ENCODE data around the gene DPF3. TPM values are rescaled to one million over a fixed set of nuclear protein-coding genes. Genes with fewer than 3 reads are reported as not detected.

The DPF3 gene
- total and polyA plus RNA-seq, 2 experiments from 2014 or later, result 6.8 to 7.9 TPM

GRCh38 chr14:72603639-72604038 lies 290.3 kb downstream of the DPF3 start:
- no peaks in the 10 kb centered on the region for H3K27me3 ChIP-seq (replicated peaks; ENCODE audit: insufficient read depth)
- WGBS, 2 experiments (ENCODE audit: low coverage in 1 of 2, low lambda C conversion rate in 2 of 2, missing lambda C conversion rate in 2 of 2), result 53 to 54% methylated on average over 4 of the region's 4 CpGs
- in situ Hi-C loops (cut with MboI), result no loop called here
- H4K20me1 ChIP-seq (ENCODE audit: insufficient read depth), result no peaks in the 10 kb centered on the region
- H2AFZ ChIP-seq, result no peak overlapping the region
- DNase-seq, result no peak
- no peak overlapping the region for H3K4me3 ChIP-seq
- peaks cover 22% of the 10 kb centered on the region for H3K4me1 ChIP-seq (ENCODE audit: insufficient read depth)
- TF ChIP-seq EZH2phosphoT487 (IDR thresholded peaks at IDR 0.05; ENCODE audit: insufficient read depth, low read depth) (no peak), EZH2 (IDR thresholded peaks at IDR 0.05; ENCODE audit: insufficient read depth, poor library complexity, severe bottlenecking) (no peak)
- H3K9ac ChIP-seq, result no peak overlapping the region
- no peak overlapping the region for H3K4me2 ChIP-seq (ENCODE audit: unreplicated experiment)
- H3F3A ChIP-seq (ENCODE audit: insufficient read depth), result peaks cover 16% of the 10 kb centered on the region
- no peaks in the 10 kb centered on the region for H3K79me2 ChIP-seq (ENCODE audit: insufficient read depth)
- H3K27ac ChIP-seq, result no peak overlapping the region
- no peaks in the 10 kb centered on the region for H3K36me3 ChIP-seq (ENCODE audit: low read depth)
- no peaks in the 10 kb centered on the region for H3K9me3 ChIP-seq (ENCODE audit: low read depth)
- H3K9me2 ChIP-seq (ENCODE audit: insufficient read depth), result no peaks in the 10 kb centered on the region

- no peaks in the 10 kb centered on the region for H3K36me3 ChIP-seq (ENCODE audit: low read depth)
- TF ChIP-seq EZH2phosphoT487 (IDR thresholded peaks at IDR 0.05; ENCODE audit: insufficient read depth, low read depth) (no peak), EZH2 (IDR thresholded peaks at IDR 0.05; ENCODE audit: insufficient read depth, poor library complexity, severe bottlenecking) (no peak)
- no peaks in the 10 kb centered on the region for H3K4me1 ChIP-seq (ENCODE audit: insufficient read depth)
Measured at GRCh38 chr14:72600551-72601330, 293.2 kb downstream of the DPF3 start.

GRCh38 chr14:72599579-72600470 lies 294.1 kb downstream of the DPF3 start:
- WGBS, 2 experiments (ENCODE audit: low coverage in 1 of 2, low lambda C conversion rate in 2 of 2, missing lambda C conversion rate in 2 of 2), result 66 to 73% methylated on average over 14 to 16 of the region's 16 CpGs
- Histone ChIP-seq H3K9me3 (ENCODE audit: low read depth) (no peaks in the 10 kb centered on the region), H3K4me3 (no peak overlapping the region), H3K79me2 (ENCODE audit: insufficient read depth) (no peaks in the 10 kb centered on the region), H3K9me2 (ENCODE audit: insufficient read depth) (no peaks in the 10 kb centered on the region), H3F3A (ENCODE audit: insufficient read depth) (no peaks in the 10 kb centered on the region), H4K20me1 (ENCODE audit: insufficient read depth) (no peaks in the 10 kb centered on the region), H3K36me3 (ENCODE audit: low read depth) (no peaks in the 10 kb centered on the region), H3K9ac (no peak overlapping the region), H3K4me2 (ENCODE audit: unreplicated experiment) (no peak overlapping the region), H3K4me1 (ENCODE audit: insufficient read depth) (no peaks in the 10 kb centered on the region), H3K27ac (no peak overlapping the region), H2AFZ (no peak overlapping the region), H3K27me3 (replicated peaks; ENCODE audit: insufficient read depth) (no peaks in the 10 kb centered on the region)
- TF ChIP-seq EZH2phosphoT487 (IDR thresholded peaks at IDR 0.05; ENCODE audit: insufficient read depth, low read depth), result no peak
- TF ChIP-seq EZH2 (IDR thresholded peaks at IDR 0.05; ENCODE audit: insufficient read depth, poor library complexity, severe bottlenecking), result no peak
- in situ Hi-C loops (cut with MboI), result no loop called here
- no peak for DNase-seq

More at GRCh38 chr14:72600551-72601330, 293.2 kb downstream of the DPF3 start:
- no peaks in the 10 kb centered on the region for H3K27me3 ChIP-seq (replicated peaks; ENCODE audit: insufficient read depth)
- H3K27ac ChIP-seq, result no peak overlapping the region
- H3K79me2 ChIP-seq (ENCODE audit: insufficient read depth), result no peaks in the 10 kb centered on the region
- no peak overlapping the region for H2AFZ ChIP-seq
- no peak overlapping the region for H3K4me2 ChIP-seq (ENCODE audit: unreplicated experiment)
- no peaks in the 10 kb centered on the region for H3F3A ChIP-seq (ENCODE audit: insufficient read depth)
- H3K4me3 ChIP-seq, result no peak overlapping the region
- no peaks in the 10 kb centered on the region for H4K20me1 ChIP-seq (ENCODE audit: insufficient read depth)
- no peaks in the 10 kb centered on the region for H3K9me2 ChIP-seq (ENCODE audit: insufficient read depth)
- in situ Hi-C loops (cut with MboI), result no loop called here
- DNase-seq, result no peak
- H3K9ac ChIP-seq, result no peak overlapping the region
- H3K9me3 ChIP-seq (ENCODE audit: low read depth), result no peaks in the 10 kb centered on the region
- WGBS, 2 experiments (ENCODE audit: low coverage in 1 of 2, low lambda C conversion rate in 2 of 2, missing lambda C conversion rate in 2 of 2), result 73 to 78% methylated on average over 8 to 9 of the region's 9 CpGs

DNA sequence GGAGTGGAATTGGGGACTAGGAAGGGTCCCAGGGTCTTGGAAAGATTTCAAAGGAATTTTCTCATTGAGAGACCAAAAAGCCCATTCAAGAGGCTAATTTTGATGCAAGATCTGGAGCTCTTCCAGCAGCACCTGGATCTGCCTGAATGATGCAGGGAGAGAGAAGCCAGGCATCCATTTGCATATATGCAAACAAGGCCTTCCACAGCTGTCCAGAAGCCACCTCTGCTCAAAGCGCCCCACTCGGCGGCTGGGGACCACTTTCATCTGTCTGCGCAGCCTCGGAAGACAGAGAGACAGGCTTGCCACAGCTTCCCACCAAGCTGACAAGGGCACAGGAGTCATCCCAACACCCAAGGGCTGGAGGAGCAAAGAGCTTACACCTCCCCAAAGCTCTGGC lies 295.6 kb downstream of the DPF3 start:
- Histone ChIP-seq H3K9ac (no peak overlapping the region), H3K9me3 (ENCODE audit: low read depth) (no peaks in the 10 kb centered on the region), H3K9me2 (ENCODE audit: insufficient read depth) (no peaks in the 10 kb centered on the region), H3K27ac (no peak overlapping the region), H2AFZ (no peak overlapping the region), H3F3A (ENCODE audit: insufficient read depth) (no peaks in the 10 kb centered on the region), H4K20me1 (ENCODE audit: insufficient read depth) (no peaks in the 10 kb centered on the region), H3K36me3 (ENCODE audit: low read depth) (no peaks in the 10 kb centered on the region), H3K79me2 (ENCODE audit: insufficient read depth) (no peaks in the 10 kb centered on the region), H3K4me1 (ENCODE audit: insufficient read depth) (no peaks in the 10 kb centered on the region), H3K4me3 (no peak overlapping the region), H3K27me3 (replicated peaks; ENCODE audit: insufficient read depth) (no peaks in the 10 kb centered on the region), H3K4me2 (ENCODE audit: unreplicated experiment) (no peak overlapping the region)
- WGBS, 2 experiments (ENCODE audit: low coverage in 1 of 2, low lambda C conversion rate in 2 of 2, missing lambda C conversion rate in 2 of 2), result 75 to 84% methylated on average over 5 of the region's 5 CpGs
- TF ChIP-seq EZH2phosphoT487 (IDR thresholded peaks at IDR 0.05; ENCODE audit: insufficient read depth, low read depth), result no peak
- no peak for TF ChIP-seq EZH2 (IDR thresholded peaks at IDR 0.05; ENCODE audit: insufficient read depth, poor library complexity, severe bottlenecking)
- in situ Hi-C loops (cut with MboI), result no loop called here
- no peak for DNase-seq

All from GM23248 (cell line).